GM23338 (cell line): ENCODE results near the gene HJURP. TPM values are rescaled to one million over a fixed set of nuclear protein-coding genes. Genes with fewer than 3 reads are reported as not detected.

Experiments used
- ATAC-seq: fragments of 200-7000 bp; cut with Tn5 transposase; 3 replicates; pipeline ENCODE4 v1.9.1; 2020
- DNase-seq: peaks from one replicate; pipeline ENCODE4 v3.0.0-alpha.2; 2015; ENCODE audit warnings: low spot score
- H2AFZ ChIP-seq: fragments of 200-600 bp; sonication (generic); 2 replicates; pipeline ENCODE4 v1.8.0; 2016; ENCODE audit warnings: antibody characterized with exemption, mild to moderate bottlenecking, moderate library complexity
- H3F3A ChIP-seq: fragments of 200-600 bp; sonication (generic); replicated peaks from 2 replicates; pipeline ENCODE4 v1.8.0; 2017; ENCODE audit warnings: antibody characterized with exemption, mixed run types, low read depth
- H3K27ac ChIP-seq: fragments of 200-600 bp; sonication (generic); 2 replicates; pipeline ENCODE4 v1.6.1; 2016; ENCODE audit warnings: low read depth
- H3K27me3 ChIP-seq: fragments of 200-600 bp; sonication (generic); 2 replicates; pipeline ENCODE4 v1.8.0; 2016; ENCODE audit warnings: mild to moderate bottlenecking, mixed run types, moderate library complexity; ENCODE audit not compliant: insufficient read depth
- H3K36me3 ChIP-seq: fragments of 200-600 bp; sonication (generic); 2 replicates; pipeline ENCODE4 v1.8.0; 2016; ENCODE audit warnings: mild to moderate bottlenecking; ENCODE audit not compliant: insufficient read depth
- H3K4me1 ChIP-seq: fragments of 200-600 bp; sonication (generic); 2 replicates; pipeline ENCODE4 v1.8.0; 2016; ENCODE audit warnings: mild to moderate bottlenecking, moderate library complexity; ENCODE audit not compliant: insufficient read depth
- H3K4me2 ChIP-seq: fragments of 200-600 bp; sonication (generic); 2 replicates; pipeline ENCODE4 v1.7.1; 2017; ENCODE audit warnings: mixed run types
- H3K4me3 ChIP-seq: fragments of 200-600 bp; sonication (generic); 2 replicates; pipeline ENCODE4 v1.6.1; 2016; ENCODE audit warnings: mixed run types
- H3K79me2 ChIP-seq: fragments of 200-600 bp; sonication (generic); replicated peaks from 2 replicates; pipeline ENCODE4 v1.8.0; 2017; ENCODE audit warnings: mild to moderate bottlenecking; ENCODE audit not compliant: insufficient read depth
- H3K9me2 ChIP-seq: fragments of 200-600 bp; sonication (generic); 2 replicates; pipeline ENCODE4 v1.8.0; 2017; ENCODE audit not compliant: insufficient read depth
- H4K20me1 ChIP-seq: fragments of 200-600 bp; sonication (generic); replicated peaks from 2 replicates; pipeline ENCODE4 v1.8.0; 2017; ENCODE audit warnings: mild to moderate bottlenecking; ENCODE audit not compliant: insufficient read depth
- H3K27ac Mint-ChIP-seq: 2 replicates; pipeline ENCODE4 v1.8.0; 2020; ENCODE audit warnings: inconsistent platforms, mild to moderate bottlenecking, moderate library complexity, mixed read lengths
- H3K27me3 Mint-ChIP-seq: 3 replicates; pipeline ENCODE4 v1.8.0; 2022; ENCODE audit warnings: low read depth, mild to moderate bottlenecking, moderate library complexity, mixed read lengths, inconsistent platforms; ENCODE audit not compliant: insufficient read depth, poor library complexity
- H3K36me3 Mint-ChIP-seq: 3 replicates; pipeline ENCODE4 v1.8.0; 2021; ENCODE audit warnings: low read depth, mild to moderate bottlenecking, inconsistent platforms, moderate library complexity, mixed read lengths
- H3K4me1 Mint-ChIP-seq: 3 replicates; pipeline ENCODE4 v1.8.0; 2020; ENCODE audit warnings: mild to moderate bottlenecking, inconsistent platforms, mixed read lengths
- H3K4me3 Mint-ChIP-seq: 3 replicates; pipeline ENCODE4 v1.8.0; 2021; ENCODE audit warnings: moderate library complexity, mild to moderate bottlenecking, inconsistent platforms, mixed read lengths
- H3K9me3 Mint-ChIP-seq: 3 replicates; pipeline ENCODE4 v1.8.0; 2020; ENCODE audit warnings: moderate library complexity, mild to moderate bottlenecking, inconsistent platforms, mixed read lengths
- CREB1 ChIP-seq: fragments of 250-450 bp; sonication (Bioruptor Pico); IDR thresholded peaks from 2 replicates; pipeline ENCODE4 v1.5.0; 2020; ENCODE audit warnings: low read depth, mild to moderate bottlenecking, moderate library complexity
- EZH2phosphoT487 ChIP-seq: fragments of 200-600 bp; sonication (generic); IDR thresholded peaks from one replicate; pipeline ENCODE4 v1.8.1; 2018; ENCODE audit warnings: antibody characterized with exemption; ENCODE audit not compliant: unreplicated experiment
- JUNB ChIP-seq: IDR thresholded peaks from one replicate; pipeline ENCODE4 v1.6.1; 2016; ENCODE audit warnings: antibody characterized with exemption; ENCODE audit not compliant: unreplicated experiment
- NANOG ChIP-seq: IDR thresholded peaks from 2 replicates; pipeline ENCODE4 v1.6.1; 2016; ENCODE audit warnings: antibody characterized with exemption, borderline replicate concordance
- REST ChIP-seq: IDR thresholded peaks from one replicate; pipeline ENCODE4 v1.6.1; 2018; ENCODE audit warnings: antibody characterized with exemption; ENCODE audit not compliant: unreplicated experiment
- STAT1 ChIP-seq: IDR thresholded peaks from one replicate; pipeline ENCODE4 v1.6.1; 2016; ENCODE audit warnings: antibody characterized with exemption; ENCODE audit not compliant: unreplicated experiment
- ZNF114 ChIP-seq: fragments of 250-450 bp; sonication (Bioruptor Pico); IDR thresholded peaks from 2 replicates; pipeline ENCODE4 v1.5.0; 2020; ENCODE audit warnings: mild to moderate bottlenecking, moderate library complexity
- polyA plus RNA-seq: library from polyadenylated mRNA; unstranded; fragments of >200 nt; fragmentation: Nextera tagmentation; extraction: Ambion mirVana; gene quantifications from 2 replicates; pipeline ENCODE4 v1.2.1, GENCODE V29; 2016
- total RNA-seq: library from RNA; depleted of rRNA; stranded (reverse); fragments of >200 nt; shearing (Covaris generic); gene quantifications from 2 replicates; pipeline ENCODE4 v1.2.3, GENCODE V29; 2014
- TF ChIP-seq, protein P1 (sequence below): fragments of 250-450 bp; sonication (Bioruptor Pico); IDR thresholded peaks from 2 replicates; pipeline ENCODE4 v1.5.0; 2020; ENCODE audit warnings: mild to moderate bottlenecking, moderate library complexity
- TF ChIP-seq, protein P2 (sequence below), 2 experiments: fragments of 200-600 bp in 1 of 2; sonication (generic) in 1 of 2; conservative IDR thresholded peaks; 2 replicates each; pipeline versions ENCODE4 v1.5.1 to v1.6.1; 2016 to 2017; ENCODE audit warnings: antibody characterized with exemption in 2 of 2, low read depth in 2 of 2, mild to moderate bottlenecking in 2 of 2, moderate library complexity in 1 of 2
- TF ChIP-seq, protein P3 (sequence below): IDR thresholded peaks from 2 replicates; pipeline ENCODE4 v1.6.1; 2016; ENCODE audit warnings: antibody characterized with exemption

HJURP gene
- total and polyA plus RNA-seq, 2 experiments from 2014 or later: 42.9 to 49.2 TPM

- ATAC-seq (no peak), DNase-seq (no peak)
- H3K79me2 ChIP-seq: peaks cover 54% of the 10 kb centered on the region
- Mint-ChIP-seq H3K27me3 (peaks cover 4% of the 10 kb centered on the region), H3K36me3 (peaks cover 74% of the 10 kb centered on the region), H3K9me3 (no peaks in the 10 kb centered on the region), H3K4me3 (no peak overlapping the region), H3K4me1 (peaks cover 18% of the 10 kb centered on the region), H3K27ac (no peak overlapping the region; the same call in 1 of the 2 replicates)
- H3K27ac ChIP-seq: no peak overlapping the region
- TF ChIP-seq JUNB (no peak), EZH2phosphoT487 (no peak), NANOG (no peak), ZNF114 (CRISPR knock-in tag) (no peak), STAT1 (no peak), REST (no peak), CREB1 (CRISPR knock-in tag) (no peak)
- TF ChIP-seq, protein P1, sequence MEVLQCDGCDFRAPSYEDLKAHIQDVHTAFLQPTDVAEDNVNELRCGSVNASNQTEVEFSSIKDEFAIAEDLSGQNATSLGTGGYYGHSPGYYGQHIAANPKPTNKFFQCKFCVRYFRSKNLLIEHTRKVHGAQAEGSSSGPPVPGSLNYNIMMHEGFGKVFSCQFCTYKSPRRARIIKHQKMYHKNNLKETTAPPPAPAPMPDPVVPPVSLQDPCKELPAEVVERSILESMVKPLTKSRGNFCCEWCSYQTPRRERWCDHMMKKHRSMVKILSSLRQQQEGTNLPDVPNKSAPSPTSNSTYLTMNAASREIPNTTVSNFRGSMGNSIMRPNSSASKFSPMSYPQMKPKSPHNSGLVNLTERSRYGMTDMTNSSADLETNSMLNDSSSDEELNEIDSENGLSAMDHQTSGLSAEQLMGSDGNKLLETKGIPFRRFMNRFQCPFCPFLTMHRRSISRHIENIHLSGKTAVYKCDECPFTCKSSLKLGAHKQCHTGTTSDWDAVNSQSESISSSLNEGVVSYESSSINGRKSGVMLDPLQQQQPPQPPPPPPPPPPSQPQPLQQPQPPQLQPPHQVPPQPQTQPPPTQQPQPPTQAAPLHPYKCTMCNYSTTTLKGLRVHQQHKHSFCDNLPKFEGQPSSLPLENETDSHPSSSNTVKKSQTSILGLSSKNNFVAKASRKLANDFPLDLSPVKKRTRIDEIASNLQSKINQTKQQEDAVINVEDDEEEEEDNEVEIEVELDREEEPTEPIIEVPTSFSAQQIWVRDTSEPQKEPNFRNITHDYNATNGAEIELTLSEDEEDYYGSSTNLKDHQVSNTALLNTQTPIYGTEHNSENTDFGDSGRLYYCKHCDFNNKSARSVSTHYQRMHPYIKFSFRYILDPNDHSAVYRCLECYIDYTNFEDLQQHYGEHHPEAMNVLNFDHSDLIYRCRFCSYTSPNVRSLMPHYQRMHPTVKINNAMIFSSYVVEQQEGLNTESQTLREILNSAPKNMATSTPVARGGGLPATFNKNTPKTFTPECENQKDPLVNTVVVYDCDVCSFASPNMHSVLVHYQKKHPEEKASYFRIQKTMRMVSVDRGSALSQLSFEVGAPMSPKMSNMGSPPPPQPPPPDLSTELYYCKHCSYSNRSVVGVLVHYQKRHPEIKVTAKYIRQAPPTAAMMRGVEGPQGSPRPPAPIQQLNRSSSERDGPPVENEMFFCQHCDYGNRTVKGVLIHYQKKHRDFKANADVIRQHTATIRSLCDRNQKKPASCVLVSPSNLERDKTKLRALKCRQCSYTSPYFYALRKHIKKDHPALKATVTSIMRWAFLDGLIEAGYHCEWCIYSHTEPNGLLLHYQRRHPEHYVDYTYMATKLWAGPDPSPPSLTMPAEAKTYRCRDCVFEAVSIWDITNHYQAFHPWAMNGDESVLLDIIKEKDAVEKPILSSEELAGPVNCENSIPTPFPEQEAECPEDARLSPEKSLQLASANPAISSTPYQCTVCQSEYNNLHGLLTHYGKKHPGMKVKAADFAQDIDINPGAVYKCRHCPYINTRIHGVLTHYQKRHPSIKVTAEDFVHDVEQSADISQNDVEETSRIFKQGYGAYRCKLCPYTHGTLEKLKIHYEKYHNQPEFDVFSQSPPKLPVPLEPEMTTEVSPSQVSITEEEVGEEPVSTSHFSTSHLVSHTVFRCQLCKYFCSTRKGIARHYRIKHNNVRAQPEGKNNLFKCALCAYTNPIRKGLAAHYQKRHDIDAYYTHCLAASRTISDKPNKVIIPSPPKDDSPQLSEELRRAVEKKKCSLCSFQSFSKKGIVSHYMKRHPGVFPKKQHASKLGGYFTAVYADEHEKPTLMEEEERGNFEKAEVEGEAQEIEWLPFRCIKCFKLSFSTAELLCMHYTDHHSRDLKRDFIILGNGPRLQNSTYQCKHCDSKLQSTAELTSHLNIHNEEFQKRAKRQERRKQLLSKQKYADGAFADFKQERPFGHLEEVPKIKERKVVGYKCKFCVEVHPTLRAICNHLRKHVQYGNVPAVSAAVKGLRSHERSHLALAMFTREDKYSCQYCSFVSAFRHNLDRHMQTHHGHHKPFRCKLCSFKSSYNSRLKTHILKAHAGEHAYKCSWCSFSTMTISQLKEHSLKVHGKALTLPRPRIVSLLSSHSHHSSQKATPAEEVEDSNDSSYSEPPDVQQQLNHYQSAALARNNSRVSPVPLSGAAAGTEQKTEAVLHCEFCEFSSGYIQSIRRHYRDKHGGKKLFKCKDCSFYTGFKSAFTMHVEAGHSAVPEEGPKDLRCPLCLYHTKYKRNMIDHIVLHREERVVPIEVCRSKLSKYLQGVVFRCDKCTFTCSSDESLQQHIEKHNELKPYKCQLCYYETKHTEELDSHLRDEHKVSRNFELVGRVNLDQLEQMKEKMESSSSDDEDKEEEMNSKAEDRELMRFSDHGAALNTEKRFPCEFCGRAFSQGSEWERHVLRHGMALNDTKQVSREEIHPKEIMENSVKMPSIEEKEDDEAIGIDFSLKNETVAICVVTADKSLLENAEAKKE (CRISPR knock-in tag): no peak
- TF ChIP-seq, protein P2, sequence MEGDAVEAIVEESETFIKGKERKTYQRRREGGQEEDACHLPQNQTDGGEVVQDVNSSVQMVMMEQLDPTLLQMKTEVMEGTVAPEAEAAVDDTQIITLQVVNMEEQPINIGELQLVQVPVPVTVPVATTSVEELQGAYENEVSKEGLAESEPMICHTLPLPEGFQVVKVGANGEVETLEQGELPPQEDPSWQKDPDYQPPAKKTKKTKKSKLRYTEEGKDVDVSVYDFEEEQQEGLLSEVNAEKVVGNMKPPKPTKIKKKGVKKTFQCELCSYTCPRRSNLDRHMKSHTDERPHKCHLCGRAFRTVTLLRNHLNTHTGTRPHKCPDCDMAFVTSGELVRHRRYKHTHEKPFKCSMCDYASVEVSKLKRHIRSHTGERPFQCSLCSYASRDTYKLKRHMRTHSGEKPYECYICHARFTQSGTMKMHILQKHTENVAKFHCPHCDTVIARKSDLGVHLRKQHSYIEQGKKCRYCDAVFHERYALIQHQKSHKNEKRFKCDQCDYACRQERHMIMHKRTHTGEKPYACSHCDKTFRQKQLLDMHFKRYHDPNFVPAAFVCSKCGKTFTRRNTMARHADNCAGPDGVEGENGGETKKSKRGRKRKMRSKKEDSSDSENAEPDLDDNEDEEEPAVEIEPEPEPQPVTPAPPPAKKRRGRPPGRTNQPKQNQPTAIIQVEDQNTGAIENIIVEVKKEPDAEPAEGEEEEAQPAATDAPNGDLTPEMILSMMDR (conservative IDR thresholded peaks at IDR 0.05; ENCODE audit: low read depth in 2 of 2): no peak
- TF ChIP-seq, protein P3, sequence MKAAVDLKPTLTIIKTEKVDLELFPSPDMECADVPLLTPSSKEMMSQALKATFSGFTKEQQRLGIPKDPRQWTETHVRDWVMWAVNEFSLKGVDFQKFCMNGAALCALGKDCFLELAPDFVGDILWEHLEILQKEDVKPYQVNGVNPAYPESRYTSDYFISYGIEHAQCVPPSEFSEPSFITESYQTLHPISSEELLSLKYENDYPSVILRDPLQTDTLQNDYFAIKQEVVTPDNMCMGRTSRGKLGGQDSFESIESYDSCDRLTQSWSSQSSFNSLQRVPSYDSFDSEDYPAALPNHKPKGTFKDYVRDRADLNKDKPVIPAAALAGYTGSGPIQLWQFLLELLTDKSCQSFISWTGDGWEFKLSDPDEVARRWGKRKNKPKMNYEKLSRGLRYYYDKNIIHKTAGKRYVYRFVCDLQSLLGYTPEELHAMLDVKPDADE: no peak
- H4K20me1 ChIP-seq: peaks cover 47% of the 10 kb centered on the region
- H3F3A ChIP-seq: peaks cover 7% of the 10 kb centered on the region; the same call in 1 of the 2 replicates
- no peaks in the 10 kb centered on the region for H3K27me3 ChIP-seq
- no peaks in the 10 kb centered on the region for H3K4me1 ChIP-seq
- H3K36me3 ChIP-seq: peaks cover 53% of the 10 kb centered on the region
- H3K4me2 ChIP-seq: no peak overlapping the region
- no peak overlapping the region for H3K4me3 ChIP-seq
- no peaks in the 10 kb centered on the region for H3K9me2 ChIP-seq
- no peak overlapping the region for H2AFZ ChIP-seq
Observed at GRCh38 chr2:233836359-233836758, 18.0 kb downstream of the HJURP start.
